ENCODE data around the gene MYO6.

MYO6 gene

GRCh38 chr6:75743971-75744370 lies 5.1 kb upstream of the MYO6 start:
- TF ChIP-seq CTCF (conservative IDR thresholded peaks at IDR 0.05) = no peak
- H3K27ac ChIP-seq = no peak overlapping the region

DNA sequence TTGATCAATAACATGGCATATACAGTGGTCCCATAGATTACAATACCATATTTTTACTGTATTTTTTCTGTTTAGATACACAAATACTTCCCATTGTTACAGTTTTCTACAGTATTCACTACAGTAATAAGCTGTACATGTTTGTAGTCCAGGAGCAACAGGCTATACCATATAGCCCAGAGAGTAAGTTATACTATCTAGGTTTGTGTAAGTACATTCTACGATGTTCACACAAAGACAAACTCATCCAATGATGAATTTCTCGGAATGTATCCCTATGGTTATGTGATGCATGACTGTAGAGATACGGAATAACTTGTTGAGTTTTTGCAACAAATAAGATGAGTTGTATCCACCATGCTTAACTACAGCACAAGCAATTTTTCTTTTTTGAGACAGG lies 3.6 kb upstream of the MYO6 start:
- no peak for TF ChIP-seq CTCF (conservative IDR thresholded peaks at IDR 0.05)
- peak overlapping the region; percentile 98; the same call in 1 of the 2 replicates for H3K27ac ChIP-seq

DNA sequence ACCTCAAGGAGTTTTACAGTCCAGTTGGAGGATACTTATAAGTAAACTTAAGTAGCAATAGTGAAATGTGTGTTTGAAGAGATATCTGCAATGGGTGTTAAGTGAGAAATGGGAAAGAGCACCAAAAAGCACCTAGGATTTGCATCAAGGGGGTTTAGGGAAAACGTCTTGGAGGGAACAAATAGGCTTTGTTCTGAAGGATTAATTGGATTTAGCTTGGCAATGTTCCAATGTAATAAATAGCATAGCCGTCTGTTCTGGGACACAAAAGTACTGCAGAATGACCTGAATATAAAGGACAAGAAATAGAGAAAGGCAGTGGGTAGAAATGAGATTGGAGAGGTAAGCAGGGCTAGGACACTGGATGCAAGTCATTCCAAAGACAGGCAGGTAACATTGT lies 2.8 kb upstream of the MYO6 start:
- no peak for TF ChIP-seq CTCF (conservative IDR thresholded peaks at IDR 0.05)
- peak overlapping the region; percentile 98 for H3K27ac ChIP-seq

DNA sequence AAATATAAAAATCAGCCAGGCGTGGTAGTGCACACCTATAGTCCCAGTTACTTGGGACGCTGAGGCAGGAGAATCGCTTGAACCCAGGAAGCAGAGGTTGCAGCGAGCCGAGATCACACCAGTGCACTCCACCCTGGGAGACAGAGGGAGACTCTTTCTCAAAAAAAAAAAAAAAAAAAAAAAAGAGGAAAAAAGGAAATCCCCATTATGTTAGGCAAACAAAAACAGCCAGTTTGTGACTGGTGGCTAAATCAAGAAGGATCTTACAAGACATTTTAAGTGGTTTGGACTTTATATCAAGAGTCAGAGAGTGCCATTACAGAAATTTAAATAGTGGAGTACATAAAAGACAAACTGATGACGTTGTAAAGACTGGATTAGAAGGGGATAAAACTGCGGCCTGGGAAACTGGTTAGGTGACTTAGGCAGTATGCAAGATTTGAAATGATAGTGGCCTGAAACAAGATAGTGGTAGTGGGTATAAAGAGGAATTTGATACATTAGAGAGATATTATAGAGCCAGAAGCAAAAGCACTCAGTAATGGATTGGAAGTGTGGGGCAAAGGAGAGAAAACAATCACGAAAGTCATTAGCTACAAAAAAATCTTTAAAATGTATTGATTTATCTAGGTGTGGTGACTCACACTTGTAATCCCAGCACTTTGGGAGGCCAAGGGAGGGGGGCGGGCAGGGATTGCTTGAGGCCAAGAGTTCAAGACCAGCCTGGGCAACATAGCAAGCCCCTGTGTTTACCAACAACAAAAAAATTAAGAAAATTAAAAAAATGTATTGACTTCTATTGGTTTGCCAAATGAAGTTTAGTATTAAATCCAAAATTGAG lies 1.7 kb upstream of the MYO6 start:
- no peak for TF ChIP-seq CTCF (conservative IDR thresholded peaks at IDR 0.05)
- H3K27ac ChIP-seq = peak overlapping the region; percentile 98

GRCh38 chr6:75748003-75748742 lies 866 bp upstream of the MYO6 start:
- TF ChIP-seq CTCF (conservative IDR thresholded peaks at IDR 0.05) = no peak
- H3K27ac ChIP-seq = peak overlapping the region; percentile 98

- H3K27ac ChIP-seq = peak overlapping the region; percentile 98; the same call in 1 of the 2 replicates
- TF ChIP-seq CTCF (conservative IDR thresholded peaks at IDR 0.05) = no peak
Observed at GRCh38 chr6:75751443-75751842, 2.4 kb downstream of the MYO6 start.

DNA sequence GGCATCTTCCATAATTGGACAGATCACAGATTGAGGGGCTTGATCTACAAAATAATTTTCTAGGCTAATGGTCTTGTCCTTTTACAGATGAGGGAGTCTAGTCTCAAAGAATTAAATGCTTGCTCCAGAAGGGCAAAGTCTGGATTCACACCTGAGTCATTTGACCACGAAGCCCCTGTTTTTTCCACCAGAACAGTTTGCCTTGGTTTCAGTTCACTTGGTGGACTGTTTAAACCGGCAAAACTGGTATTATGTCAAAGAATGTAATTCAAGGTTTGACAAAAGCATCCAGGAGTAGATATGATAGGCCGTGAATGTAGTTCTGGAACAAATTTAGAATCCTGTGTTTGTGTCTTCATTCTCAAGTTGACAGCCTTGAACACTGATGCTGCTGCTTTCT lies 3.3 kb downstream of the MYO6 start:
- H3K27ac ChIP-seq = peak overlapping the region; percentile 98; the same call in 1 of the 2 replicates
- TF ChIP-seq CTCF (conservative IDR thresholded peaks at IDR 0.05) = no peak
